HG03439 (cell line): ENCODE measurements around the gene POLG.

ENCODE experiments used
- ATAC-seq: cut with Tn5 transposase; IDR thresholded peaks from one replicate; pipeline ENCODE4 v1.9.1; 2021; ENCODE audit warnings: mild to moderate bottlenecking, moderate library complexity; ENCODE audit not compliant: unreplicated experiment

Gene POLG

GRCh38 chr15:89356634-89357298 lies 22.1 kb upstream of the POLG start:
- ATAC-seq, result no peak

GRCh38 chr15:89353991-89354390 lies 19.4 kb upstream of the POLG start:
- ATAC-seq, result no peak

- no peak for ATAC-seq
Measured at GRCh38 chr15:89352476-89352875, 17.9 kb upstream of the POLG start.

GRCh38 chr15:89349206-89349558 lies 14.6 kb upstream of the POLG start:
- no peak for ATAC-seq

GRCh38 chr15:89346516-89347231 lies 12.1 kb upstream of the POLG start:
- ATAC-seq, result no peak

GRCh38 chr15:89345248-89345647 lies 10.6 kb upstream of the POLG start:
- no peak for ATAC-seq

GRCh38 chr15:89342840-89343239 lies 8.2 kb upstream of the POLG start:
- no peak for ATAC-seq

GRCh38 chr15:89341316-89342005 lies 6.8 kb upstream of the POLG start:
- ATAC-seq, result no peak

GRCh38 chr15:89340573-89340972 lies 5.9 kb upstream of the POLG start:
- ATAC-seq, result no peak

- ATAC-seq, result no peak
Measured at GRCh38 chr15:89338036-89338435, 3.4 kb upstream of the POLG start.

GRCh38 chr15:89335298-89336041 lies 846 bp upstream of the POLG start:
- ATAC-seq, result peak; percentile 1

- ATAC-seq, result no peak
Measured at GRCh38 chr15:89333959-89334509, 590 bp downstream of the POLG start.

- ATAC-seq, result no peak
Measured at GRCh38 chr15:89333011-89333860, 1.4 kb downstream of the POLG start.

GRCh38 chr15:89332446-89332845 lies 2.2 kb downstream of the POLG start:
- ATAC-seq, result no peak

GRCh38 chr15:89330881-89331595 lies 3.6 kb downstream of the POLG start:
- ATAC-seq, result no peak

GRCh38 chr15:89330119-89330518 lies 4.5 kb downstream of the POLG start:
- no peak for ATAC-seq

GRCh38 chr15:89329329-89330084 lies 5.1 kb downstream of the POLG start:
- no peak for ATAC-seq

GRCh38 chr15:89328398-89329254 lies 6.0 kb downstream of the POLG start:
- ATAC-seq, result no peak
